ENCODE measurements around the gene IL20RA. TPM values are rescaled to one million over a fixed set of nuclear protein-coding genes. Genes with fewer than 3 reads are reported as not detected.

IL20RA gene
- total and polyA plus RNA-seq, 4 donors = 0.17 to 0.65 (median 0.25) TPM; not detected in 1

DNA sequence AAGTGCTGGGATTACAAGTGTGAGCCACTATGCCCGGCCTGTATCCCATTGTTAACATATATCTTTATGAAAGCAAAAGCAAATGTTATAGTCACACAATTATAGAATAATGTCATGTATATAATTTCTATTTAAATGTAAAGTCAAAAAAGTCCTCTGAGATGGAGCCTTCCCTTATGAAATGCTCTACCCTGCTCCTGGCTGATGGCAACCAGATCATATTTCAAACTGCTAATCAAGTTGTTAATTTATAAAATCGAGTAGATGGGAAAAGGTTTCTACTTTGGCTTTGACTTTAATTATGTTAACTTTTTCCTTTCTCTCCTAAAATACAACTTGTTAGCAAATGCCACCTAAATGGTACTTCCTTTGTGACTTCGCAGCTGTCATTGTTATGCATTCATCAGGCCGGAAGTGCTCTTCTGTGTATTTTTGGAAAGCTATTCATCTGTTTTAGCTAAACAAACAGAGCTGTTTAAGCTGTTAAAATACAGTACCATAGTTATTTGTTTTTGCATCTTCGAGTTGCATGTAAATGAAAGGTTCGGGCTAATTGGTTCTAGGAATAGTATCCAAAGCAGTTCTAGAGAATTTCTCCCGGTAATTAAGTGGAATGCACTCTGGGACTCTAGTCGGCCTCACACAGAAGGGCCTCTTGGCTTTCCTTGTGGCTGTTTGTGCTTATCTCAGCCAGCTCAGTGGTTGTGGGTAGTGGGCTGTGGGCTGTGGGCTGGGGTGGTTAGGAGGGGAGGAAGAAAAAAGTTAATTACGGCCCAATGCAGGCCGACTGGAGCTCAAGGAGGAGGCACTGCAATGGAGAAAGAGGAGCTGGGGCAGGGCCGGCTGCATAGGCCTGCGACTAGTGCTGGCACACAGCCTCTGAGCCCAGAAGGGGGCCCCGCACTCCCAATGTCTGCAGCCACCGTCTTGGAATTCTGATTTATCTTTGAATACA lies 87.9 kb downstream of the IL20RA start:
- Histone ChIP-seq H3K27ac (ENCODE audit: low read depth in 1 of 2, low read length in 2 of 2) (no peak overlapping the region), H3K27me3 (ENCODE audit: control insufficient read depth in 4 of 4, insufficient read depth in 4 of 4, low read length in 3 of 4) (peaks cover 0 to 12% (median 0%) of the 10 kb centered on the region in 4 donors), H3K9me3 (ENCODE audit: control insufficient read depth in 4 of 4, low read length in 3 of 4) (no peaks in the 10 kb centered on the region), H3K4me3 (ENCODE audit: low read depth in 1 of 3, low read length in 3 of 3) (no peak overlapping the region), H3K36me3 (ENCODE audit: control insufficient read depth in 4 of 4, insufficient read depth in 3 of 4, low read depth in 1 of 4, low read length in 3 of 4) (no peaks in the 10 kb centered on the region), H3K9ac (ENCODE audit: low read depth in 1 of 2, low read length in 2 of 2) (no peak overlapping the region), H3K4me1 (ENCODE audit: control insufficient read depth in 4 of 4, insufficient read depth in 4 of 4, low read length in 3 of 4) (peaks cover 0 to 2% (median 0%) of the 10 kb centered on the region in 4 donors)
- 74% methylated on average over 14 of the region's 14 CpGs for WGBS
- no peak for TF ChIP-seq JUND (IDR thresholded peaks at IDR 0.05)
- TF ChIP-seq GABPA (IDR thresholded peaks at IDR 0.05 in 1 of 2, conservative IDR thresholded peaks at IDR 0.05 in 1 of 2) = no peak
- TF ChIP-seq RAD21 (IDR thresholded peaks at IDR 0.05) = no peak
- TF ChIP-seq FOXA1 (IDR thresholded peaks at IDR 0.05) = no peak
- no peak for TF ChIP-seq CTCF (IDR thresholded peaks at IDR 0.05; ENCODE audit: low read depth, low read length, missing input control)
- TF ChIP-seq EGR1 (IDR thresholded peaks at IDR 0.05; ENCODE audit: low read depth in 2 of 2) = no peak
- no peak for TF ChIP-seq ZBTB33 (IDR thresholded peaks at IDR 0.05)
- no peak for TF ChIP-seq HNF4G (IDR thresholded peaks at IDR 0.05)
- no peak for TF ChIP-seq HNF4A (conservative IDR thresholded peaks at IDR 0.05)
- TF ChIP-seq FOXA2 (IDR thresholded peaks at IDR 0.05) = no peak
- no peak for TF ChIP-seq RXRA (IDR thresholded peaks at IDR 0.05)
- no peak for TF ChIP-seq YY1 (IDR thresholded peaks at IDR 0.05)
- no peak for TF ChIP-seq SP1 (IDR thresholded peaks at IDR 0.05)
- no peak for TF ChIP-seq MAX (IDR thresholded peaks at IDR 0.05)
- TF ChIP-seq TAF1 (conservative IDR thresholded peaks at IDR 0.05) = no peak
- DNase-seq (ENCODE audit: low spot score) = no peak

GRCh38 chr6:136955123-136955522 lies 89.6 kb downstream of the IL20RA start:
- no peak for TF ChIP-seq TAF1 (conservative IDR thresholded peaks at IDR 0.05)
- no peak for TF ChIP-seq REST (IDR thresholded peaks at IDR 0.05)
- no peak for TF ChIP-seq FOXA2 (IDR thresholded peaks at IDR 0.05)
- TF ChIP-seq FOXA1 (IDR thresholded peaks at IDR 0.05) = no peak
- no peak for TF ChIP-seq CTCF (IDR thresholded peaks at IDR 0.05; ENCODE audit: low read depth, low read length, missing input control)
- no peak for TF ChIP-seq SP1 (IDR thresholded peaks at IDR 0.05)
- TF ChIP-seq RAD21 (IDR thresholded peaks at IDR 0.05) = no peak
- TF ChIP-seq NR2F2 (IDR thresholded peaks at IDR 0.05) = no peak
- Histone ChIP-seq H3K36me3 (ENCODE audit: control insufficient read depth in 4 of 4, insufficient read depth in 3 of 4, low read depth in 1 of 4, low read length in 3 of 4) (no peaks in the 10 kb centered on the region), H3K4me1 (ENCODE audit: control insufficient read depth in 4 of 4, insufficient read depth in 4 of 4, low read length in 3 of 4) (peaks cover 0 to 2% (median 0%) of the 10 kb centered on the region in 4 donors), H3K27me3 (ENCODE audit: control insufficient read depth in 4 of 4, insufficient read depth in 4 of 4, low read length in 3 of 4) (peaks cover 0 to 12% (median 0%) of the 10 kb centered on the region in 4 donors), H3K4me3 (ENCODE audit: low read depth in 1 of 3, low read length in 3 of 3) (no peak overlapping the region), H3K9ac (ENCODE audit: low read depth in 1 of 2, low read length in 2 of 2) (no peak overlapping the region), H3K27ac (ENCODE audit: low read depth in 1 of 2, low read length in 2 of 2) (no peak overlapping the region), H3K9me3 (ENCODE audit: control insufficient read depth in 4 of 4, low read length in 3 of 4) (no peaks in the 10 kb centered on the region)
- no peak for DNase-seq (ENCODE audit: low spot score)
- WGBS = 91% methylated on average over 3 of the region's 3 CpGs

Data from liver (tissue), 9 donors.